Fibroblast of skin of right biceps (primary cell): ENCODE measurements around the gene SAMD1.
A peak's percentile ranks its signal among the peaks of the same experiment; 100 is the strongest.
"Not testable (repeated sequence)": the region's sequence is repeated elsewhere in the genome, so short reads cannot be mapped to it uniquely, and the experiment has no call there.

ENCODE experiments used
- DNase-seq: peaks from one replicate; pipeline ENCODE4 v3.0.0-alpha.2; 2013

SAMD1 gene

DNA sequence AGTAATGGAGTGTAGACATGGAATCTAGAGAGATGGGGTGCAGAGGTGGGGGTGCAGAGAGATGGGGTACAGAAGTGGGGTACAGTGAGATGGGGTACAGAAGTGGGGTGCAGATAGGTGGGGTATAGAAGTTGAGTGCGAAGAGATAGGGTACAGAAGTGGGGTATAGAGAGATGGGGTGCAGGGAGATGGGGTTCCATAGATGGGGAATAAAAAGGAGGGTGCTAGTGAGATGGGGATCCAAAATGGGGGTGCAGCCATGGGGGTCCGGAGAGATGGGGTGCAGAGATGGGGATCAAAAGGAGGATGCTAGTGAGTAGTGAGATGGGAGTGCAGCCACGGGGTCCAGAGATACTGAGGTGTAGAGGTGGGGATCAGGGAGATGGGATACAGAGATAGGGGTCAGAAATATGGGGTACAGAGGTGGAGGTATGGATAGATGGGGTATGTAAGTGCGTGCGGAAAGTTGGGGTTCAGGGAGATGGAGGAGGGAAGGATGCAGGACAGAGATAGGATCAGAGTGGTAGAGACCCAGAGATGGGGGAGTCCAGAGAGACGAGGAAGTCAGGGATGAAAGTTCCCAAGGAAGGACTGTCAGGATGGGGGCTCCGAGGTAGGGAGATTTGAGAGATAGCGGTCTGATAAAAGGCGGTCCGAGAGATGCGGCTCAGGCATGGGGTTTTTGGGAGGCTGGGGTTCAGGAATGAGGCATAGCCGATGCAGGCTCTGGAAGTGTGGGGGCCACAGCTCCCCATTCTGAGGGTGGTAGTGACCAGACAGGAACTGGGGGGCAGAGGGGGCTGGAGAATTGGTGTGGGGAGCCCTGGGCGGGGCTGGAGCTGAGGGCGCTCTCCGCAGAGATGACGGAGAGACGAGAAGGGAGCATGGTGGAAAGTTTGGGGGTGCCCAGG is 32.1 kb downstream of the SAMD1 start:
- no peak for DNase-seq

GRCh38 chr19:14056741-14057356 is 33.7 kb downstream of the SAMD1 start:
- DNase-seq = no peak

DNA sequence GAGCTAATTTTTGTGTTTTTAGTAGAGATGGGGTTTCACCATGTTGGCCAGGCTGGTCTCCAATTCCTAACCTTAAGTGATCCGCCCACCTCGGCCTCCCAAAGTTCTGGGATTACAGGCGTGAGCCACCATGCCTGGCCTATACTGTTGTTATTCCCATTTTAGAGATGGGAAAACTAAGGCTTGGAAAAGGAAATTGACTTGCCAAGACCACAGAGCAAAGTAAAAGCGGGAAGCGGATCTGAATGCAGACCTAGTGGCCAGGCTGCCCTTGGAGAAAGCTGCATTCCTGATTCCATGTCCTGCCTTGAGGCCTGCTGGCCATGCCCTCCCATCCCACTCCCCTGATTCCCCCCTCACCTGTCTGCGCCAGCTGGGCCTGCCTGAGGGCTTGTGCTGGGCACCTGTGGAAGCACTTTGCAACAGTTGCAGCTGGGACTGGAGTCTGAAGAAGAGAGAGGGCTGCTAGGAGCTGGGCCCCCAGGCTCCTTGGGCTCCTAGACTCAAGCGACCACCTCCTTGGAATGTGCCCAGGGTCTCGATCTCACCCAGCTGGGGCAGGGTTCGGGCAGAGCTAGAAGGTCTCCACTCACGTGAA is 34.4 kb downstream of the SAMD1 start:
- no peak for DNase-seq

- no peak for DNase-seq
Measured at GRCh38 chr19:14055396-14055795, 35.2 kb downstream of the SAMD1 start.

- no peak for DNase-seq
Measured at GRCh38 chr19:14054721-14055120, 35.8 kb downstream of the SAMD1 start.

GRCh38 chr19:14054099-14054498 is 36.5 kb downstream of the SAMD1 start:
- no peak for DNase-seq

DNA sequence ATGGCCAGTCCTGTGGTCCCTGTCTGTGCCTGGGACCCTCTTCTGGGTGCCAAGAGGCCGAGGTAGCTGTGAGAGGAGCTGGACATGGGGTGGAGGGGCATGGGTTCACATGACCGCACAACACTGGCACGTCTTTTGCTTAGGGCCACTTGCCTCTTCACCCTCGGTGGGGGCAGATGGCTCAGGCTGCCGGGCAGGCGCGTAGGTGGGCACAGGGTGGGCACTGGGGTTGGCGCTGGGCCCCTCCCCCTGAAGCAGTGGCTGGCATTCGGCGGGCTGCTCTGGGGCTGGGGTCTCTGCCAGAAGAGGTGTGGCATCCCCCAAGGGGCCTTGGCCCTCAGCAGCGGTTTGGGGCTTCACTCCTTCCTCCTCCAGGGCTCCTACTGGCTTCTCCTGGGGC is 37.1 kb downstream of the SAMD1 start:
- DNase-seq = no peak

- no peak for DNase-seq
Measured at GRCh38 chr19:14053032-14053431, 37.5 kb downstream of the SAMD1 start.

- DNase-seq = no peak
Measured at GRCh38 chr19:14052470-14052869, 38.1 kb downstream of the SAMD1 start.

DNA sequence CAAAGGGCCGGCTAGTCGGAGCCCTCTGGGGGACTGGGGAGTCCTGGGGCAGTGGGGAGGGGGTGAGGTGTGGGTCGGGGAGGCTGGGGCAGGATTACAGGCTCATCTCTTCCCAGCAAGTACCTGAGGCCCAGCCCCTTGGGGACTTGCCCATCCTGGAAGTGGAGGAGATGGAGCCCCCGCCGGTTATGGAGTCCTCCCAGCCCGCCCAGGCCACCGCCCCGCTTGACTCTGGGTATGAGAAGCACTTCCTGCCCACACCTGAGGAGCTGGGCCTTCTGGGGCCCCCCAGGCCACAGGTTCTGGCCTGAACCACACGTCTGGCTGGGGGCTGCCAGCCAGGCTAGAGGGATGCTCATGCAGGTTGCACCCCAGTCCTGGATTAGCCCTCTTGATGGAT is 38.6 kb downstream of the SAMD1 start:
- DNase-seq = no peak

GRCh38 chr19:14050961-14051360 is 39.6 kb downstream of the SAMD1 start:
- not testable (repeated sequence) for DNase-seq

- no peak for DNase-seq
Measured at GRCh38 chr19:14050512-14050911, 40.0 kb downstream of the SAMD1 start.

- DNase-seq = peak; percentile 18
Measured at GRCh38 chr19:14048443-14049153, 42.0 kb downstream of the SAMD1 start.

- DNase-seq = not testable (repeated sequence)
Measured at GRCh38 chr19:14047866-14048265, 42.7 kb downstream of the SAMD1 start.

DNA sequence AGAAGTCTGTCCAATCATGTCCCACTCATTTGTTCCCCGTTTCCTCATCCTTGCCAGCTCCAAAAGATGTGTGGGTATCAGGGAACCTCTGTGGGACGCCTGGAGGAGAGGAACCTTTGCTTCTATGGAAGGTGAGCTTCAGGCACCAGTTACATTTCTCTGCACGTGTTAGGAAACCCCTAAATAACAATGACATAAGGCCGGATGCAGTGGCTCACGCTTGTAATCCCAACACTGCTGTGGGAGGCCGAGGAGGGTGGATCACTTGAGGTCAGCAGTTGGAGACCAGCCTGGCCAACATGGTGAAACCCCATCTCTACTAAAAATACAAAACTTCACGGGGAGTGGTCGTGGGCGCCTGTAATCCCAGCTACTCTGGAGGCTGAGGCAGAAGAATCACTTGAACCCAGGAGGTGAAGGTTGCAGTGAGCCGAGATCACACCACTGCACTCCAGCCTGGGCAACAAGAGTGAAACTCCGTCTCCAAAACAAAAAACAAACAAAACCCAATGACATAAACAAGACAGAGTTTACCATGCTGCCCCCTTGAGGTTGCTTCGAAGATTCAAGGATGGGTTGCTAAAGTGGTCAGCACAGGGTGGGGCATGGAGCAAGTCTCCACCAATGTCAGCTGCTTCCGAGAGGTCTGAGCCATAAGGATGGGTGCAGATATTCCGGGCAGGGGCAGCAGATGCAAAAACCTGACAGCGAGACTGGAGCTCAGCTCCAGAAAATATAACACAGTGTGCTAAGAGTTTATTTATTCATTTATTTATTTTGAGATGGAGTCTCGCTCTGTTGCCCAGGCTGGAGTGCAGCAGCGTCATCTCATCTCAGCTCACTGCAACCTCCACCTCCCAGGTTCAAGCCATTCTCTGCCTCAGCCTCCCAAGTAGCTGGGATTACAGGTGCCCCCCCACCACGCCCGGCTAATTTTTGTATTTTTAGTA is 47.6 kb downstream of the SAMD1 start:
- DNase-seq = peak; percentile 52

DNA sequence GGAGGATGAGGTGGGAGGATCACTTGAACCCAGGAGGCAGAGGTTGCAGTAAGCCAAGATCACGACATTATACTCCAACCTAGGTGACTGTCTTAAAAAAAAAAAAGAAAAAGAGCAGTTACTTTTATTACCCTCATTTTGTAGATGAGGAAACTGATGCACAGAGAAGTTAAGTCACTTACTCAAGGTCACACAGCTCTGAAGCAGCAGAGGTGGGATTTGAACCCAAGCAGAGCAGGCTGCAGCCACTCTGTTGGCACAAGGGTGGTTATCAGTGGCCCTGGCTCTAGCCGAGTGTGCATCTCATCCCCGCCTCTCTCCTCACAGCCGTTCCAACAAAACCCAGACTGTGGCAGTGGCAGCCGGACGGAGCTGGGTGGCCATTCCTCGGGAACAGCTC is 51.4 kb downstream of the SAMD1 start:
- no peak for DNase-seq
